Measurements from ENCODE around the gene ABCG8.

The ABCG8 gene

GRCh38 chr2:43826305-43827250 is 12.2 kb upstream of the ABCG8 start:
- DNase-seq (ENCODE audit: low read depth in 2 of 2): no peak

GRCh38 chr2:43831543-43832294 is 7.1 kb upstream of the ABCG8 start:
- no peak for DNase-seq (ENCODE audit: low read depth in 2 of 2)

DNA sequence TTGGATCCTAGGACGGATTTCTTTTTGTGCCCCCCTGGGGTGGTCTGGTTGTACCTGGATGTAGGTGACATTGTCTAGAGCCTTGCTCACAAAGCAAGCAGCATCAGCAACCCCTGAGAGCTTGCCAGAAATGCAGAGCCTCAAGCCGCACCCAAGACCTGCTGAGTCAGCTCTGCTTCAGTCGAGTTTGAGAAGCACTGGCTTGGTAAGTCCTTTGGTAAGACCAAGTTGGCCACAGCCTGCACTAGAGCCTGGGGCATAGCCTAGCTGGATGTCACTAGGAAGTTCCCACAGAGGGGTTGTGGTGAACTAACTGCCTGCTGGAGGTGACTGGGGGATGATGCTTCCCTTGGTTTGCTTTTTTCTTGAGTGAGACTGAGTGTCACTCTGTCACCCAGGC is 6.3 kb upstream of the ABCG8 start:
- no peak for DNase-seq (ENCODE audit: low read depth in 2 of 2)

DNA sequence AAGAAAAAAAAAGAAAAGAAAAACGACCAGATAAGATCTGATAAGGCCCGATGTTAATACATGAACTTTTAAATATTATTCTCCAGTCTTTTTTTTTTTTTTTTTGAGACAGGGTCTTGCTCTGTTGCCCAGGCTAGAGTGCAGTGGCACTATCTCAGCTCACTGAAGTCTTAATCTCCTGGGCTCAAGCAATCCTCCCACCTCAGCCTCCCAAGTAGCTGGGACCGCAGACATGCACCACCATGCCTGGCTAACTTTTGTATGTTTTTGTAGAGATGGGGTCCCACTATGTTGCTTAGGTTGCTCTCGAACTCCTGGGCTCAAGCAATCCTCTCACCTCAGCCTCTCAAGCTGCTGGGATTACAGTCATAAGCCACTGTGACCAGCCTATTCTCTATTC is 1.7 kb upstream of the ABCG8 start:
- no peak for DNase-seq (ENCODE audit: low read depth in 2 of 2)

DNA sequence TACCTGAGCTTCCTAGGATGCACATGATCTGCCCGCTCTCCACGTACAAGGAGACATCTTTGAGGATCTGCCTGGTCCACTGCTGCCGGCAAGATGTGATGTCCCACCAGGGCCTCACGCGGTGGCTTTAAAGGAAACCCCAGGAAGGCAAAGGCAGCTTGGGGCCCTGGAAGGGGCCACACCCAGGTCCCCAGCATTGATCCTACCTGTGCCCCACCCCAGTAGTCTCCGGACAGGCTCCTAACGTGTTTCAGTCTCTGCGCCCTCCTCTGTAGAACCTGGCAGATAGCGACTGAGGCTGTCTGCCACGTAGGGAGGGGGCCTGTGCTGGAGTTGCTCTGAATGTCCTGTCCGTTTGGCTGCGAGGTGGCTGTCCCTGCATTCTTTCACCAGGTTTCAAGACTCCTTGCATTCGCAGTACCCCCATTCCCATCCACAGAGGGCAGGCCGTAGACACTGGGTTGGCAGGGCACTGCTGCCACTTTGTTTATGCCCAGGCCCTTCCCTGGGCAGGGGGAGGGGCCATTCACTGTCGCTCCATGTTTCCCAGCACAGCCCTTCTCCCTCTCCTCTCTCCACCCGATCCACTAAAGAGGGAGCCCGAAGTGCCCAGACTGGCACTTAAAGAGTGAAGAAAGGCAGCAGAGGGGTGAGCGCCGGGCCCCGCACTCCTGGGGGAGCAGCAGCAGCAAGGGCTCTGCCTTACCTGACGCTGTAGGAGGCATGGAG is 776 bp upstream of the ABCG8 start:
- no peak for DNase-seq (ENCODE audit: low read depth in 2 of 2)

- DNase-seq (ENCODE audit: low read depth in 2 of 2): no peak
Measured at GRCh38 chr2:43839776-43840564, 1.2 kb downstream of the ABCG8 start.

- no peak for DNase-seq (ENCODE audit: low read depth in 2 of 2)
Measured at GRCh38 chr2:43840965-43841364, 2.2 kb downstream of the ABCG8 start.

- DNase-seq (ENCODE audit: low read depth in 2 of 2): no peak
Measured at GRCh38 chr2:43841949-43842865, 3.4 kb downstream of the ABCG8 start.

DNA sequence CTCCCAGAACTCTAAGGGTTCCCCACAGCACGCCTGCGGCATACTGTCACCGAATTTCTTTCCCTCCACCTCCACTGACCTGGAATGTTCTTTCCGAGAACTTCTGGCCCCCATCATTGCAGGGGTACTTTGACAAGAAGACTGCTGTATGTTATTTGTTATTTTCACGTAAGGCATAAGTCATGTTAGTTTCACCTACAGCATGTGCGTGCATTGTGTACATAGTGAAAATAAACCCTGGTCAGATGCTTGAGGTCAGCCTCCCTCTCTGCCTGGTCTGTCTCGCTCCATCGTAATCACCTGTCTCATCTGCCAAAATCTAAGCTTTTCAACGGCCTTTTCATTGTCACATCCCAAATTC is 4.1 kb downstream of the ABCG8 start:
- no peak for DNase-seq (ENCODE audit: low read depth in 2 of 2)

- no peak for DNase-seq (ENCODE audit: low read depth in 2 of 2)
Measured at GRCh38 chr2:43845181-43845580, 6.4 kb downstream of the ABCG8 start.

DNA sequence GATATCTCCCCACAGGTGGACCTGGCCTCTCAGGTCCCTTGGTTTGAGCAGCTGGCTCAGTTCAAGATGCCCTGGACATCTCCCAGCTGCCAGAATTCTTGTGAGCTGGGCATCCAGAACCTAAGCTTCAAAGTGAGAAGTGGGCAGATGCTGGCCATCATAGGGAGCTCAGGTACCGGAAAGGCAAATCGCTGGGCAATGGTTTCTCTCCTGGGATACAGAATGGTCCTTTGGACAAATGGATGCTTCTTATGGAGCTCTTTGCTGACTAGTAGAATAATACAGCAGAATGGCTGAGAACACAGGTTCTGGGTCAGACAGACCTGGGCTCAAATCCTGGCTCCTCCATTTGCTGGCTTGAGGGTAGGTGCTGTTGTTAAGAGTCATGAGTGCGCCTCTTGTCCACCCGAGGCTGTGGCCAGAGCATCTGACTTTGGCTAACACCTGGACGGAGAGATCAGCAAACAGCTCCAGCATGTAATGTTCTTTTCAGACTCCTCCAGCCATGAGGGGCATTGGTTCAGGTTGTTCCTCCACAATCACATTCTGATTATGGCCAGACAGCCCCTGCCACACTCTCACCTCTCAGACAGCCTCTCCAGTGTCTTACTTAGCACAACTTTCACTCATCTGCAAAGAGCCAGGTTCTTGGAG is 7.5 kb downstream of the ABCG8 start:
- DNase-seq (ENCODE audit: low read depth in 2 of 2): no peak

- no peak for DNase-seq (ENCODE audit: low read depth in 2 of 2)
Measured at GRCh38 chr2:43848214-43848613, 9.4 kb downstream of the ABCG8 start.

GRCh38 chr2:43851011-43851980 is 12.5 kb downstream of the ABCG8 start:
- no peak for DNase-seq (ENCODE audit: low read depth in 2 of 2)

DNA sequence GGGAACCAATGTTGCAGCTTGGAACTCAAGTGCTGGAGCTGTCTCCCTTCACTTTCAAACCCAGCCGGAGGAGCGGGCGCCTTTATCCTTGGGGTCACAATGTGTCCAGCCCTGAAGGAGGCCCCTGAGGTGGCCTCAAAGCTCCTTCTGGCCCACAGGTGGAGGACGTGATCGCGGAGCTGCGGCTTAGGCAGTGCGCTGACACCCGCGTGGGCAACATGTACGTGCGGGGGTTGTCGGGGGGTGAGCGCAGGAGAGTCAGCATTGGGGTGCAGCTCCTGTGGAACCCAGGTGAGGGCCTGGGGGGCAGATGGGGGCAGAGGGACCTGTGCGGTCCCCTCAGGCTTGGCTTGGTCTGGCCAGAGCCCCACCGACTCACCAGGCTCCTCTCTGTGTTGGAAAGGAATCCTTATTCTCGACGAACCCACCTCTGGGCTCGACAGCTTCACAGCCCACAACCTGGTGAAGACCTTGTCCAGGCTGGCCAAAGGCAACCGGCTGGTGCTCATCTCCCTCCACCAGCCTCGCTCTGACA is 13.5 kb downstream of the ABCG8 start:
- DNase-seq (ENCODE audit: low read depth in 2 of 2): no peak

- DNase-seq (ENCODE audit: low read depth in 2 of 2): no peak
Measured at GRCh38 chr2:43853141-43854081, 14.6 kb downstream of the ABCG8 start.

DNA sequence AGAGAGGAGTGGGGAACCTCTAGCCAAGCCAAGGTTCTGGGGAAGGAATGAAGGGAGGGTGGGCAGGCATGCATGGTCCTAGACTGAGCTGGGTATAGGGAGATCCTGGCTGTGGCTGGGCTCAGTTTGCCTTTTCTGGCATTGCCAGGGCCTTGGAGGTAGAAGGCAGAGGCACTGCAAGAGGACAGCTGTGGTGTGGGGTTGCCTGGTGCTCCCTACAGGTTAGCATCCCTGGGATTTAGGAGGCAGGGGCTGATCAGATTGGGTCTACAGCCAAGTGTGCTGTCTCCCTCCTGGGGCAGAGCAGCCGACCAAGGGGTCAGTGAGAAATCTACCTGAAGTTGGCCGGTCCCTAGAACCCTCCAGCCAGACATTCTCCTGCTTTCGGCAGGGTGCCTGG is 15.9 kb downstream of the ABCG8 start:
- no peak for DNase-seq (ENCODE audit: low read depth in 2 of 2)

GRCh38 chr2:43855292-43855691 is 16.5 kb downstream of the ABCG8 start:
- DNase-seq (ENCODE audit: low read depth in 2 of 2): no peak

All from stimulated activated CD8-positive, alpha-beta memory T cell treated with anti-CD3 and anti-CD28 coated beads, Interleukin-7, amount 100 ng/mL, for 4 hours (primary cell).